H9 (cell line): ENCODE measurements around the gene CDC42EP3. TPM values are rescaled to one million over a fixed set of nuclear protein-coding genes. Genes with fewer than 3 reads are reported as not detected.

Experiments used
- DNase-seq: peaks from one replicate; pipeline ENCODE4 v3.0.0-alpha.2; 2017
- H2AFZ ChIP-seq: one replicate; pipeline ENCODE4 v1.6.1; 2013; ENCODE audit warnings: mild to moderate bottlenecking, low read length, control low read depth, moderate library complexity
- H2AK5ac ChIP-seq: 2 replicates; pipeline ENCODE4 v1.6.1; 2013; ENCODE audit warnings: low read length, control low read depth, mixed read lengths; ENCODE audit not compliant: insufficient read length
- H2BK120ac ChIP-seq: one replicate; pipeline ENCODE4 v1.6.1; 2013; ENCODE audit warnings: low read depth, mild to moderate bottlenecking, low read length, control low read depth, inconsistent platforms; ENCODE audit not compliant: poor library complexity, severe bottlenecking
- H2BK12ac ChIP-seq: 2 replicates; pipeline ENCODE4 v1.6.1; 2013; ENCODE audit warnings: low read length, control low read depth, mixed read lengths, low read depth; ENCODE audit not compliant: insufficient read length
- H2BK15ac ChIP-seq: 2 replicates; pipeline ENCODE4 v1.6.1; 2013; ENCODE audit warnings: low read depth, low read length, control low read depth
- H2BK20ac ChIP-seq: one replicate; pipeline ENCODE4 v1.6.1; 2013; ENCODE audit warnings: low read depth, mild to moderate bottlenecking, low read length, control low read depth, inconsistent platforms; ENCODE audit not compliant: poor library complexity, severe bottlenecking
- H2BK5ac ChIP-seq: 2 replicates; pipeline ENCODE4 v1.6.1; 2013; ENCODE audit warnings: low read length, control low read depth, mixed read lengths; ENCODE audit not compliant: insufficient read length
- H3K14ac ChIP-seq: 2 replicates; pipeline ENCODE4 v1.6.1; 2013; ENCODE audit warnings: low read length, control low read depth; ENCODE audit not compliant: insufficient read depth
- H3K18ac ChIP-seq: 2 replicates; pipeline ENCODE4 v1.6.1; 2013; ENCODE audit warnings: low read depth, mild to moderate bottlenecking, mixed read lengths, low read length, control low read depth; ENCODE audit not compliant: insufficient read length
- H3K23ac ChIP-seq: 2 replicates; pipeline ENCODE4 v1.6.1; 2013; ENCODE audit warnings: low read length, control low read depth, mixed read lengths, low read depth; ENCODE audit not compliant: insufficient read length
- H3K23me2 ChIP-seq: 2 replicates; pipeline ENCODE4 v1.6.1; 2013; ENCODE audit warnings: low read depth, mild to moderate bottlenecking, mixed read lengths, low read length, control low read depth; ENCODE audit not compliant: insufficient read length, poor library complexity, severe bottlenecking
- H3K27ac ChIP-seq: 2 replicates; pipeline ENCODE4 v1.5.1; 2013; ENCODE audit warnings: low read length, control low read depth, mixed read lengths, low read depth; ENCODE audit not compliant: insufficient read length
- H3K27me3 ChIP-seq: 2 replicates; pipeline ENCODE4 v1.6.1; 2013; ENCODE audit warnings: low read length, control low read depth, inconsistent platforms; ENCODE audit not compliant: insufficient read depth
- H3K4ac ChIP-seq: 2 replicates; pipeline ENCODE4 v1.6.1; 2013; ENCODE audit warnings: low read depth, mild to moderate bottlenecking, control low read depth, inconsistent platforms, low read length, moderate library complexity
- H3K4me1 ChIP-seq: 2 replicates; pipeline ENCODE4 v1.6.1; 2013; ENCODE audit warnings: low read length, control low read depth, inconsistent platforms; ENCODE audit not compliant: insufficient read depth
- H3K4me2 ChIP-seq: 2 replicates; pipeline ENCODE4 v1.6.1; 2013; ENCODE audit warnings: low read length, control low read depth, mixed read lengths; ENCODE audit not compliant: insufficient read length, insufficient read depth
- H3K56ac ChIP-seq: 2 replicates; pipeline ENCODE4 v1.6.1; 2013; ENCODE audit warnings: low read depth, mild to moderate bottlenecking, mixed read lengths, low read length, control low read depth; ENCODE audit not compliant: insufficient read length
- H3K79me1 ChIP-seq: 2 replicates; pipeline ENCODE4 v1.6.1; 2013; ENCODE audit warnings: low read depth, mild to moderate bottlenecking, moderate library complexity, low read length, control low read depth, inconsistent platforms; ENCODE audit not compliant: insufficient read depth, poor library complexity, severe bottlenecking
- H3K79me2 ChIP-seq: 2 replicates; pipeline ENCODE4 v1.6.1; 2013; ENCODE audit warnings: low read length, control low read depth, inconsistent platforms; ENCODE audit not compliant: insufficient read depth
- H3K9ac ChIP-seq: 2 replicates; pipeline ENCODE4 v1.6.1; 2013; ENCODE audit warnings: low read length, control low read depth, mixed read lengths; ENCODE audit not compliant: insufficient read length; ENCODE audit errors: extremely low read depth
- H3K9me3 ChIP-seq: one replicate; pipeline ENCODE4 v1.6.1; 2013; ENCODE audit warnings: low read depth, low read length, inconsistent platforms; ENCODE audit not compliant: control insufficient read depth
- H3T11ph ChIP-seq: one replicate; pipeline ENCODE4 v1.6.1; 2013; ENCODE audit warnings: mild to moderate bottlenecking, low read length, control low read depth, inconsistent platforms
- H4K20me1 ChIP-seq: one replicate; pipeline ENCODE4 v1.6.1; 2013; ENCODE audit not compliant: control insufficient read depth, insufficient read length, insufficient read depth
- H4K5ac ChIP-seq: 2 replicates; pipeline ENCODE4 v1.6.1; 2013; ENCODE audit warnings: low read depth, mild to moderate bottlenecking, mixed read lengths, low read length, control low read depth; ENCODE audit not compliant: insufficient read length
- H4K8ac ChIP-seq: replicated peaks from 2 replicates; pipeline ENCODE4 v1.6.1; 2013; ENCODE audit warnings: low read length, control low read depth, mixed read lengths, low read depth; ENCODE audit not compliant: insufficient read length
- H4K91ac ChIP-seq: 2 replicates; pipeline ENCODE4 v1.6.1; 2013; ENCODE audit warnings: low read depth, mild to moderate bottlenecking, moderate library complexity, mixed read lengths, low read length, control low read depth; ENCODE audit not compliant: insufficient read length
- H3K27ac Mint-ChIP-seq, 3 experiments: 2 replicates in 2 of 3; 3 replicates in 1 of 3; pipeline ENCODE4 v1.8.0; 2020 to 2021; ENCODE audit warnings: mixed read lengths in 3 of 3, mild to moderate bottlenecking in 1 of 3, moderate library complexity in 1 of 3
- H3K27me3 Mint-ChIP-seq: 2 replicates; pipeline ENCODE4 v1.8.0; 2021; ENCODE audit warnings: low read depth, mild to moderate bottlenecking, moderate library complexity, mixed read lengths
- H3K36me3 Mint-ChIP-seq, 3 experiments: 2 replicates in 2 of 3; 3 replicates in 1 of 3; pipeline ENCODE4 v1.8.0; 2020 to 2021; ENCODE audit warnings: low read depth in 3 of 3, mixed read lengths in 3 of 3; ENCODE audit not compliant: insufficient read depth in 1 of 3
- H3K4me1 Mint-ChIP-seq, 2 experiments: 2 replicates each; pipeline ENCODE4 v1.8.0; 2020; ENCODE audit warnings: mixed read lengths in 2 of 2
- H3K4me3 Mint-ChIP-seq, 2 experiments: 2 replicates in 1 of 2; 3 replicates in 1 of 2; pipeline ENCODE4 v1.8.0; 2020 to 2021; ENCODE audit warnings: mild to moderate bottlenecking in 2 of 2, mixed read lengths in 2 of 2, moderate library complexity in 1 of 2
- H3K9me3 Mint-ChIP-seq, 2 experiments: 2 replicates in 1 of 2; 3 replicates in 1 of 2; pipeline ENCODE4 v1.8.0; 2020; ENCODE audit warnings: mild to moderate bottlenecking in 2 of 2, mixed read lengths in 2 of 2, moderate library complexity in 1 of 2
- WGBS: extraction: QIAGEN DNeasy Blood & Tissue Kit; methylation state at CpG from one replicate; pipeline ENCODE4 v1.1.7; 2013; ENCODE audit warnings: missing lambda C conversion rate, low lambda C conversion rate, mixed read lengths; ENCODE audit not compliant: insufficient read length; ENCODE audit errors: extremely low coverage; 5-methylcytosine and 5-hydroxymethylcytosine counted together
- total RNA-seq: library from RNA; stranded (reverse); gene quantifications from 2 replicates; pipeline ENCODE4 v1.2.1, GENCODE V29; 2021
- TF ChIP-seq, protein P1 (sequence below): fragments of 200-600 bp; sonication (generic); conservative IDR thresholded peaks from 3 replicates; pipeline ENCODE4 v1.8.0; 2021; ENCODE audit warnings: antibody characterized with exemption, mild to moderate bottlenecking

Gene CDC42EP3
- total RNA-seq, 1 experiment from 2014 or later: 61.5 TPM

DNA sequence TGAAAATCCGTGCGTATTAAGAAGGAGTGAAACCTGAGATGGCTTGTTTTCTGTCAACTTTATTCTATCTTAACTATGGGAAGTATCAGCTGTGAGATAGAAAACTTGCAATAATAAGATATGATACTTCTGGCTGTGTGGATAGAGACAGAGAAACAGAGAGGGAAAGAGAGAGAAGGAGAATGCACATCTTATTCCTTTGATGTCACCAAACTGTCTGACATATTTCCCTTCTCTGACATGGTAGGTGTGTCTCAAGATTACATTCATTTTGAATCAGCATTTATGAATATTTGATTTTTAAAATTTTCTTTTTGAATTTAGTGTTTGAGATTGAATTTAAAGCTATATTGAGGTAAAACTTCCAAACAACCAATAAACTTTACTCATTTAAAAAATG is 69.4 kb downstream of the CDC42EP3 start:
- no peak overlapping the region for H2BK120ac ChIP-seq
- H2BK5ac ChIP-seq: no peak overlapping the region
- H3K4me1 ChIP-seq: no peaks in the 10 kb centered on the region; the same call in 1 of the 2 replicates
- no peak overlapping the region for H3T11ph ChIP-seq
- H3K4me2 ChIP-seq: no peak overlapping the region
- no peak overlapping the region for H4K91ac ChIP-seq
- no peak overlapping the region for H3K9ac ChIP-seq
- H4K8ac ChIP-seq: no peak overlapping the region
- no peak overlapping the region for H3K23ac ChIP-seq
- Mint-ChIP-seq H3K27me3 (peaks cover 6% of the 10 kb centered on the region), H3K27ac (no peak overlapping the region), H3K4me1 (peaks cover 2 to 11% of the 10 kb centered on the region in 2 experiments; a peak in 2 of 4 replicates), H3K9me3 (peaks cover 0 to 8% of the 10 kb centered on the region in 2 experiments; a peak in 1 of 5 replicates), H3K4me3 (no peak overlapping the region), H3K36me3 (peaks cover 2 to 7% (median 5%) of the 10 kb centered on the region in 3 experiments; a peak in 2 of 7 replicates)
- no peaks in the 10 kb centered on the region for H3K9me3 ChIP-seq
- no CpG with 5 or more reads among the region's 2 CpGs for WGBS
- H4K20me1 ChIP-seq: no peaks in the 10 kb centered on the region
- H3K79me2 ChIP-seq: no peaks in the 10 kb centered on the region
- no peak overlapping the region for H2BK15ac ChIP-seq
- no peaks in the 10 kb centered on the region for H3K79me1 ChIP-seq
- TF ChIP-seq, protein P1, sequence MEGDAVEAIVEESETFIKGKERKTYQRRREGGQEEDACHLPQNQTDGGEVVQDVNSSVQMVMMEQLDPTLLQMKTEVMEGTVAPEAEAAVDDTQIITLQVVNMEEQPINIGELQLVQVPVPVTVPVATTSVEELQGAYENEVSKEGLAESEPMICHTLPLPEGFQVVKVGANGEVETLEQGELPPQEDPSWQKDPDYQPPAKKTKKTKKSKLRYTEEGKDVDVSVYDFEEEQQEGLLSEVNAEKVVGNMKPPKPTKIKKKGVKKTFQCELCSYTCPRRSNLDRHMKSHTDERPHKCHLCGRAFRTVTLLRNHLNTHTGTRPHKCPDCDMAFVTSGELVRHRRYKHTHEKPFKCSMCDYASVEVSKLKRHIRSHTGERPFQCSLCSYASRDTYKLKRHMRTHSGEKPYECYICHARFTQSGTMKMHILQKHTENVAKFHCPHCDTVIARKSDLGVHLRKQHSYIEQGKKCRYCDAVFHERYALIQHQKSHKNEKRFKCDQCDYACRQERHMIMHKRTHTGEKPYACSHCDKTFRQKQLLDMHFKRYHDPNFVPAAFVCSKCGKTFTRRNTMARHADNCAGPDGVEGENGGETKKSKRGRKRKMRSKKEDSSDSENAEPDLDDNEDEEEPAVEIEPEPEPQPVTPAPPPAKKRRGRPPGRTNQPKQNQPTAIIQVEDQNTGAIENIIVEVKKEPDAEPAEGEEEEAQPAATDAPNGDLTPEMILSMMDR: no peak
- no peak overlapping the region for H2BK20ac ChIP-seq
- H2BK12ac ChIP-seq: no peak overlapping the region
- no peak overlapping the region for H3K4ac ChIP-seq
- no peak overlapping the region for H3K56ac ChIP-seq
- no peak overlapping the region for H3K14ac ChIP-seq
- no peak overlapping the region for H2AK5ac ChIP-seq
- H3K18ac ChIP-seq: no peak overlapping the region
- H3K27me3 ChIP-seq: no peaks in the 10 kb centered on the region
- no peak overlapping the region for H4K5ac ChIP-seq
- DNase-seq: no peak
- no peak overlapping the region for H3K27ac ChIP-seq
- no peaks in the 10 kb centered on the region for H3K23me2 ChIP-seq
- no peak overlapping the region for H2AFZ ChIP-seq
